CD4-positive, alpha-beta T cell treated with Interleukin-17A for 1 hour (primary cell): ENCODE data around the gene VGLL4.
"Not testable (repeated sequence)": the region's sequence is repeated elsewhere in the genome, so short reads cannot be mapped to it uniquely, and the experiment has no call there.

Experiments used
- DNase-seq: peaks from one replicate; pipeline ENCODE4 v3.0.0-alpha.2; 2020

Gene VGLL4, protein sequence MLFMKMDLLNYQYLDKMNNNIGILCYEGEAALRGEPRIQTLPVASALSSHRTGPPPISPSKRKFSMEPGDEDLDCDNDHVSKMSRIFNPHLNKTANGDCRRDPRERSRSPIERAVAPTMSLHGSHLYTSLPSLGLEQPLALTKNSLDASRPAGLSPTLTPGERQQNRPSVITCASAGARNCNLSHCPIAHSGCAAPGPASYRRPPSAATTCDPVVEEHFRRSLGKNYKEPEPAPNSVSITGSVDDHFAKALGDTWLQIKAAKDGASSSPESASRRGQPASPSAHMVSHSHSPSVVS

DNA sequence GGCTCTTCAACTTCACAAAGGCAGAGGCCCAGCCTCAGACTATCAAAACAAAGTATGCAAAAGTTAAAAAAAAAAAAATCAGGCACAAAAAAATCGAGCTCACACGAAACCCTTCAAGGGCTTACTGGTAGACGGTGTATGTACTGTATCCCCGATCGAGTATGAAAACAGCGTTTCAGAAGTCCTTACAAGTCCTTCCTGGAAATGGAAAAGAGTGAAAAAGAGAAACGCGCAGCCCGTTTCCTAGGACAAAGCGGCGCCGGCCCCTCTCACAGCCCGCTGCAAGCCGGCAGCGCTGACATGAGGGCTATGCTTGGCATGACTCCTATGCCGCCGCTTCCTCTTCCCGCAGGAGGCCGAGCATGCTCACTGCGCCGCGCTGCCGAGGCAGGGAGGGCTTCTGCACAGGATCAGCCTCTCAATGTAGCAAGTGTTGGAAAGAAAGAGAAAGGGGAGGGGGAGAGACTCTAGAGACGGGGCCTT lies at the start of gene VGLL4:
TSS of gene VGLL4 (minus strand) at position 311 of the 483 bp plus-strand sequence. CDS start 397 bp downstream, outside the sequence.
- peak; percentile 52 for DNase-seq

DNA sequence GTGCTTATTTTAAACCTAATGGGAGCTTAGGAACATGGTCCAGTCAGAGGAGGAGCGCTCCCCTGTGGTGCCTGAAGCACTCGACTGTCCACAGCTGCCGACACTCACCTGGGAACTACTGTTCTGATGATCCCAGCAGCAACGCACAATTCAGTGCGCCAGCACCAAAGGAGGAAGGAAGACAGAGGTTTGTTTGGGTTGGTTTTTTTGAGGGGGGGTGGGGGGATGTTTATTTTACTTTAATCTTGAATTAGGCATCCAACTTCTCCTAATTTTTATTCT lies 48.8 kb upstream of the VGLL4 start:
- DNase-seq: no peak

DNA sequence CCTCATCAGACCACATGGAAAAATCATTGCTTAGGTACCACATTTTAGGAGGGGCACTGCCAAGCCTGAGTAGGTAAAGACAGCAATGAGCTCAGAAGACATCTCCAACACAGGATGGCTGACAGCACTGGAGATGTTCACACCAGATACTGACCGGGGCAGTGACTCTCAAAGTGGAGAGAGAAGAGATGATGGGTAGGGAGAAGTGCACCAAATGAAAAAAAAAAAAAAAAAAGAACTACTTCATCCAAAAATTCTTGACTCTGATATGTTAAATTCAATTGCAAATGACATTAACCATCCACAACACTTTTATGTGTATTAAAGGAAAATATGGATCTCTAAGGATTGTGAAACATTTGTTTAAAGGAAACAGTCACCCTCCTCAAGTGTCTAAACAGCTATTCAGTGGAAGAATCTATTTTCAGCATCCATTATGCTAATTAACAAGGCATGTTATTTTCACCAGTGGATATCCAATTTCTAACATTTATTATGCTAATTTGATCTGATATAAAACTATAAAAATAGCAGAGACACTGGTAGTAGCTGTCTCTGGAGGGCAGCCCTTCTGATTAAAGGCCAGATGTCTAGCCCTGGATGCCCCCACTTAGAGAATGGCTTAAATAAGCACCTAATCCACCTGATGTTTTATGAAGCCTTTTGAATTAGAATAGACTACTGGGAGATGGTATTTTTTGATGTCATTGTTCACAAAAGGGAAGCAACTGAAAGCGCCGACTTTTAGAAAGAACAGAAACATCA lies 48.2 kb upstream of the VGLL4 start:
- no peak for DNase-seq

DNA sequence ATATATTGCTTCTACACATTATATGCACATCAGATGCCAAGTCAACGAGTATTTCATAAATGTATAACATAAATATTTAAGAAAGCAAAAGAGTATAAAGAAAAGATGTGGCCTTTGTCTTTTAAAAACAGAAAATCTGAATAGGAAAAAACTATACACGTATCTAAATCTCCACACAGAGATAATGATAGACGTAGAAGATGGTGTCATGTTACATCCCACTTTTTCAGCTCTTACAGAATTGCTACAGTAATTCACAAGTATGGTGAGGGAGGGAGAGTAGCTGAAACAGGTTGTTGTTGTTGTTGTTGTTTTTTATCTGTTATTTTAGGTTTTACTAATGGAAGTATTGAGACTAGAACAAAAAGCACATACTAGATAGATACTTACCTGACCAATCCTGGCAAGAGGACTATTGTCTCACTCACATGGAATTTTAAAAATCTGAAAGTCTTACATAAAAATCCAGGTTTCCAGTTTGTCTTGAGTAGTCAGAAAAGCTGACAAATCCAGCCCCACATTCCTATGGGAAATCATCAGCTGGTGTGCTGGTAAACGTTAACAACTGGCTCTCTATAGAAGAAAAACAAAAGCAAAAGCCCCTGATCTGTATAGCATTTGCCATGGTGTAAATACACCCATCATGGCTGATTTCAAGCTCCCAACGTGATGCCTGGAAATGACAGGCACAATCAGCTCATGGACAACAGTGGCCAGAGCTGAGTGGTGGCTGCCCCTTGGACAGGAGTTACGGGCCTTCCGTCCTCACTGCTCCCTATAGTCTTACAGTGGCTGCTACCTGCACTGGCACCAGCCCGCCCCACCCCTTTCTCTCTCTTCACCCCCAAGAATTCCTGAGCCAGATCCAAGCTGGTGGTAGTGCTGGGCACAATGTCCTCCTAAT lies 47.4 kb upstream of the VGLL4 start:
- DNase-seq: no peak

DNA sequence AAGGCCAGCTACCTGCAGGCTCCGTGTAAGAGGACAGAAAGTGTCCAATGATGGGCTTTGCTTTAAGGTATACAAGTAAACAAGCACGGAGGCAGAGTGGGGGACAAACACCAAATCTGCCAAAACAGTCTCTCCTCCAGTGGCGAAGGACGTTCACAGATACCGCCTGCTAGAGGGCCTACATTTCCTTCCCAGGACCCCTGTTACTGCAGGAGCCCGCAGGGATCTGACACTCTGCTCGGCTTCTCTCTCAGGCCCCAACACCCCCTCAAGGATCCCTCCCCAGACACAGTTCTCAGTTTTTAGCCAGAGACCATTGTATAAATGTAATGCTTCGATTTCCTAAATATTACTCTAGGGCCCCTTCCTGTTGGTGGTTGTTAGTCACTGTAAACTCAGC lies 46.0 kb upstream of the VGLL4 start:
- DNase-seq: no peak

DNA sequence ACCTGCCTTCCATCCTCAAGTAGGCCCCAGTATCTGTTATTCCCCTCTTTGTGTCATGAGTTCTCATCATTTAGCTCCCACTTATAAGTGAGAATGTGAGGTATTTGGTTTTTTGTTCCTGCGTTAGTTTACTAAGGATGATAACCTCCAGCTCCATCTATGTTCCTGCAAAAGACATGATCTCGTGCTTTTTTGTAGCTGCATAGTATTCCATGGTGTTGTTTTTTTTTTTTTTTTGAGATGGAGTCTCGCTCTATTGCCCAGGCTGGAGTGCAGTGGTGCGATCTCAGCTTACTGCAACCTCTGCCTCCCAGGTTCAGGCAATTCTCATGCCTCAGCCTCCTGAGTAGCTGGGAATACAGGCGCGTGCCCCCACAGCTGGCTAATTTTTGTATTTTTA lies 41.3 kb upstream of the VGLL4 start:
- DNase-seq: not testable (repeated sequence)

DNA sequence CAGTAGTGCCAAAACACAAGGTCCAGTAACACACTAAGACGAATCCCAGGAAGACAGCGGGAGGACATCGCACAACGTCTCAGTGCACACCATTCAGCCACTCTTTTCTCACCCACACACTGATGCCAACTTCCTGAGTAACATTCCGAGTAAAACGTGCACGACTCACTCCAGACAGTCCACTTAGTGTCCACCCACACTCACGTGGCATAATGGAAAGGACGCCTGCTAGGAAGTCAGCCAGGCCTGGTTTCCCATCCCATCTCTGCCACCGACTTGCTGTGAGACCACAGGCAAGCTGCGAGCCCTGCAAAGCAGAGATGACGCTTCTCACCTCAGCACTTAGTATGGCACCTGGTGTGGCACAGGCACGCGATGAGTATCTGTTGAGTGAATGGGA lies 36.8 kb upstream of the VGLL4 start:
- no peak for DNase-seq

DNA sequence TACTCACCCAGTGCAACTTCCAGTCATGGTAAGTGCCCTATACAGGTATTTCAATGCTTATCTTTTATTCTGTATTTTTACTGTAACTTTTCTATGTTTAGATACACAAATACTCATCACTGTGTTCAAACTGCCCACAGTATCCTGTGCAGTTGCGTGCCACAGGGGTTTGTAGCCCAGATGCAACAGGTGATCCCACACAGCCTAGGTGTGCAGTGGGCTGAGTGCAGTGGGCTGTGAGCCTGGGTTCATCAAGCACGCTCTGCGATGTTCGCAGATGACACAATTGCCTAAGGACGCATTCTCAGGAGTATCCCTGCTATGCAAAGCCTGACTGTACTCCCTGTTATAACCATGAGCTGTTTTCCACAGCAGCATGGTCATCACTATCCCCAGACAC lies 36.2 kb upstream of the VGLL4 start:
- DNase-seq: no peak

DNA sequence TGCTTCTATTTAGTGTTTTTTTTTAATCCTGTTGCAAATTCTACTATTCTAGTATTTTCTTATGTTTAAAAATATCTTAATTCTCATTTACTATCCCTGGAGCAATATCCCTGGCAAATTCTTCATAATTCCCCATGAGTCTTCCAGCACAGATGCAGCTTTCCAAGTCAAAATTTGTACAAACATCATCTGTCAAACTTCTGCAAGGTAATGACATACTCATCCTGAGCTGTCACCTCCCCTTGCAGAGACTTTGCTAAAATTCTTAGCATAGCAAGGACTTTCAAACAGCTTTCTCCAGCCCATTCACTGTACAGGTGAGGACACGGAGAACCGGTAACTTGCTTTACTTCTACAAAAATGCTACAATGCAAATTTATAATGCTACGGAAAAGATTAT lies 28.6 kb upstream of the VGLL4 start:
- DNase-seq: no peak

DNA sequence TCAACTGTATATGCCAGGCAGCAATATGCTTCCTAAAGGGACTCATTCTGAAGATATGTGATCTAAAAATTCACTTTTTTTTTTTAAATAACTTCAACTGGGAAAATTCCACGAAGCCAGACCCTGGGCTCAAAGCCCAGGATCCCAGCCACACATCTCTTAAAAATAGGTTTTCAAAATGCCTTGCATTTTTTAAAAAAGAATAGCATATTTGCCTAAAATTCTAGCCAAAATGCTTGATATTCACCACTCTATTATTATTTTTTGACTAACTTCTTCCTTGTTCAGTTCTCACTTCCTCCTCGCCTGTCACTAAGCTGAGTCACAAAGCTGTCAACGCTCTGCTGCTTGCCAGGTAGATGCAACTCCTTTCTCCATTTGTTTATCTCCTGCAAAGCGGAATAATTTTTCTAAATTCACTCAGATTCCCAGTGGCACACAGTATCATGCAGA lies 28.0 kb upstream of the VGLL4 start:
- no peak for DNase-seq

DNA sequence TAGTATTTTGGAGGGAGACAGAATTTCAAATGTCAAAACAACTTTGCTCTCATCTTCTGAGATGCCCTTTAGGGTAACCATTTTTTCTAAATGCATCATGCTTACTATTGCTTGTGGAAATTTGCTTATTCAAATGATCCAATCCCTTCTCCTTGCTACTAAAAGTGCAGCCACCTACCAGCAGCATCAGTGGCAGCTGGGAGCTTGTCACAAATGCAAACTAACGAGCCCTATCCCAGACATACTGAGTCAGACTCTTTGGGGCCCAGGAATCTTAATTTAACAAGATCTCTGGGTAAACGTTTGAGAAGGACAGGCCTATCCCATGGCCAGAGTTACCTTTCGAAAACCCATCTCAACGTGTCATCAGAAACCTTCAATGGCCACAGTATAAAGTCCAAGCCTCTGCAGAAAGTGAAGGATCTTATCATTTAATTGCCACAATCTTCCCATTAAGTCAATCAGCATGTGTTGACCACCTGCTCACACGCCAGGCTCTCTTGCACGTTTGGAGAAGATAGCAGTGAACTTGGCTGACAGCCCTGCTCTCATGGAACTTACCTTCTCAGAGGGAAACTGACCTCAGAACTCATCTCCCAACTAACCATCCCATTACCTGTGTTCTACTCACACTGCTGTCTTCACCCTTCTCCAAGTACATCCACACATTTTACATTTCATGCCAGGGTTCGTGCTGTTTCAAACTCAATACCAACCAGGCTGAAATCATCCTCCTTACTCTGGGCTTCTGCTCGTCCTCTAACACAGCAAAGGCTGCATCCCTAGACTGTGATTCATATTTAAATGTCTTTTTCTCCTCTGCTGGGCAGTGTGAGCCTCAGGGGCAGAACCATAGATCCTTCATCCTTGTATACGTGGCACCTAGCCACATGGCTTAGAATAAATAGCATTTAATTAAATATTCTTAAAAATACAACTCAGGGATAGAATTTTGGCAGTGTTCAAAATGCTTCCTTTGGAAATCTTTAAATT lies 24.8 kb upstream of the VGLL4 start:
- no peak for DNase-seq

DNA sequence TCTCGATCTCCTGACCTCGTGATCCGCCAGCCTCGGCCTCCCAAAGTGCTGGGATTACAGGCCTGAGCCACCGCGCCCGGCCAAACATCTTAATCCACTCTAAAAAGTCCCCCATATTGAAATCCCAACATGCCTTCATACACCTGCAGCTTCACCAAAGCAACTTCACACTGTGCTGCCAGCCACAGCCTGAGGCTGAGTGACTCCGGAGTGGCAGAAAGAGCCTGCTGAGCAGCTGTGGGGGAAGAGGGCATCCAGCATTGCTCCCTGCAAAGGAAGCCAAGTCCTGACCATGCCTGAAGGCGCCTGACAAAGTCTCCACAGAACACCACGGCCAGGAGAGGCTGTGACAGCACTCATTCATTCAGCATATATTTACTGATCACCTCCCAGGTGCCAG lies 21.6 kb upstream of the VGLL4 start:
- DNase-seq: no peak

DNA sequence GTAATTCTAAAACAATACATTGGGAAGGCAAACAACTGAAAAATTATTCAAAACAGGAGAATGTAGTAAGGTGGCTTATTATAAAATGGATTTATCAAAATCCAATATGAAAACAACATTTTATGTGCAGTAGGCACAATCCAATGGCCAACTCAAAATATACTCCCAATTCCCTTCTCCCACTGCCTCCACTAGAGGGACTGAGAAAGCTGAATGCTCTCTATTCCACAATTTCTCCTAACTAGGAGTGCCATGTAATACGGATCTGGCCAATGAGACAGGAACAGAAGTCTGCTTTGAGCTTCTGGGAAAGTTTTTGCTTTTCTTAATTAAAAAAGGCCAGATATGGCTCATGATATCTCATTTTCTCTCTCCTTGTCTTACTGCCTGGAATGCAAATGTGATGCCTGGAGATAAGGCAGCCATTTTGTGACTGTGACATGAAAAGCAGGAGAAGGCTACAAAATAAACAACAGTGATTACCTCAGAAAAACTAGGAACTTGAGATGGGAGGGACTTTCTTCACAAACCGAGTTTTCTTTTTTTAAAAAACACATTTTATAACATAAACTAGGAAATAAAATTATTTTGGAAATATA lies 18.8 kb upstream of the VGLL4 start:
- no peak for DNase-seq

DNA sequence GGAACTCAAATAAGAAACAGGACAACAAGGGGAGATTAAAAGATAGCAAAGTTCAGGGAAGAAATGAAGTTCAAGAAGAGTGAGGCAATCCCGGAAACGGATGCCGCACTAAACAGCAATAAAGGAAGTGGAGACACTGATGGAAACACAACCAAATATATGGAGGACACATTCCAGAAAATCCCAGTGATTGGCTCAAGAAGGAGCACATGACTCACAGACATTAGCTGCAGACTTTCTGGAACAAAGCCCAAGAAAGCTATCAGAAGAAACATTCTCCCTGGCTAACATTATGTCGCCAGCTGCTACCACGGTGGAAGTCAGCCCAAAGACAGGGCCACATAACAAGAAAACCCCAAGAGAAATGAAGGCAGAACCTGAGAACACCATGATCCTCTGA lies 18.1 kb upstream of the VGLL4 start:
- DNase-seq: no peak

DNA sequence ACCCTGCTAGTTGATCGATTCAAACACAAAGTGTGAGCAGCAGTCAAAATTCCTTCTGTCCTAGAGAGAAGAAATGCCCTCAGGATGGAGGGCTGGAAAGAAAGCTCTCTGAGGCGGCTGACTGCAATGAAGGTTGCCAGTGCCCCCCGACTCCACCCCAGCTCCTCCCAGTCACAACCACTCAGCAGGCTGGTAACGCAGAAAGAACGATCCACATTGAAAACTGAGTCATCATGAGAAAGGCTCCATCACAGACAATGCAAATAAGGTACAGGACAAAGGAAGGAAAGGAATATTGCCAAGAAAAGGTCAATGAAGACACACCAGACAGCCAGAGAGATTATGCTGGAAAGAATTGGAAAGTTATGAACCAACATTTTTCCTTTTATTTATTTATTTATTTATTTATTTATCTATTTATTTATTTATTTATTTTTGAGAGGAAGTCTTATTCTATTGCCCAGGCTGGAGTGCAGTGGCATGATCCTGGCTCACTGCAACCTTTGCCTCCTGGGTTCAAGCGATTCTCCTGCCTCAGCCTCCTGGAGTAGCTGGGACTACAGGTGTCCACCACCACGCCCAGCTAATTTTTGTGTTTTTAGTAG lies 17.4 kb upstream of the VGLL4 start:
- DNase-seq: no peak

DNA sequence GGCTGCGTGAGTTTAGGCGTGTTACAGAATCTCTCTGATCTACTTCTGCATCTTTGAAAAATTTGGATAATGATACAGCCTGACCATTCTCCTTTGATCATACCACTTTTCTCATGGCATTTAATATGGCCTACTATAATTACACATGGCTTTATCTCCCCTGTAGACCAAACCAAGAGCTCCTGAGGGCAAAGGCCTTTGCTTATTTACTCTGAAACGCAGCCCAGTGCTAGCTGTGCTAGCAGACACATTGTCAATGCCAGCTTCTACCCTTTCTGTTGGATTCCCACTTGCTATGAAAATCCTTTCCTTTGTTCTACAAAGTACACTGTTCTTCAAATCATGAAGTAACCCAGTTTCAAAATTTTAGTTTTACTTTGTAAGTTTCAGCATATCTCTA lies 16.5 kb upstream of the VGLL4 start:
- DNase-seq: no peak

DNA sequence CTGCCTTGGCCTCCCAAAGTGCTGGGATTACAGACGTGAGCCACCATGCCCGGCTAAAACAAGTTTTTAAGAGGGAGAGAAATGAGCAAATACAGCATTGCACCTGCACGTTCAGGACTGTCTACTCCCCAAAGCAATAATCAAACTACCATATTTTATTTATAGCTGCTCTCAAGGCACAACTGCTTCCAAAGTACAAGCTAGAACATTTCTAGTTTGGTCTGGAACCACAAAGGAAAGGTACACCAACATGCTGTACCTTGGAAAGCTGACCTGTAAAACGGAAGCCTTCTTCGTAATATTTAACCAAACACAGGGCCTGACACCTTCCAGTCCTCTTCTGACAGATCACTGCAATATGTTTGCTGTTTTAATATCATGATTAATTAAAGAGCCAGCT lies 14.5 kb upstream of the VGLL4 start:
- DNase-seq: no peak

DNA sequence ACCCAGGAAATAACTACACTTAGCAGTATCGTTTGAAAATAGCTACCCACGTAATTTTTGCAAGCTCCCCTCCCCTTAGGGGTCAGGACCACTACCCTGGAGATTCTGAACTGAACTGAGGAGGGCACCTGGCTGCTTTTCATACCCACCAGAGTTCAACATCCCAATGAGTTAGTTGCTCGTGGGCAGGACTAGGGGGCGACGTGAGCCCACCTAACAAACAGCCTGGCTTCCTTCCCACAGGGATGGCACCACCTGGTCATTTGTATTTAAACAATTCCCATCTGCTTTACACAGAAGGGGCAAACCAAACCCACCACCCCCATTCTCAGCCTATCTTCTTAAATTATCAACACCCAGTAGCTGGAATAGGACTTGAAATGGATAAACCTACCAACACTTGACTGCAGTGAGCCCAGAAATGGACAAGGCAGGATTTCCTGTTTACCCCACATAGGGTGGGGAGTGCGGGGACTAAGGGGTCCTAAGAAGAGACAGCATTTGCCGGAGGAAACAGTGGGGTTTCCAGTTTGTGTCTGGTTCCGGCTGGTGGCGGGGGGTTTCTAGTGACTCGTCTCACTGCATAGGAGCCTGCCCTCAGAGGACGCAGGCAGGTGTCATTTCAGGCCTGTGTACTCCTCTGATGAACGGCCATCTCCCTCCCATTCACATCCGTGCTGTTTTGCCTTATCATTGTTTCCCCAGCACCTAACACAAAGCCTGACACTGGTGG lies 11.6 kb upstream of the VGLL4 start:
- no peak for DNase-seq

DNA sequence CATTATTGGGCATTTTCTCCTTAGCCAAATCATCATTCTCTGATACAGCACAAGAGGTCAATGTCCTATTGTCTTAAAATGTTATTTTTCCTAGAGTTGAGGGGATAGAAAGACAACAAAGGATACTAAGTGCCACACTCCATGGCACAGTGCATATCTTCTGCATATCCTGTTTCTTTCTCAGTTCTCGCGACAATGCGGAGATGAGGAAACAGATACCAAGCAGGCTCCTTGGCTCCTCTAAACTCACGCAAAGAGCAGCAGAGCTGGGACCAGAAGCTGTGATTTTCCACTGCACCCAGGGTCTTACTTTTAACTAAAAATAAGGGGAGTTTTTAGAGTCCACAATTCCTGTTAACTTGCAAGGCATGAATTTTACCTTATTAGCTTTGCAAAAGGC lies 10.5 kb upstream of the VGLL4 start:
- no peak for DNase-seq

DNA sequence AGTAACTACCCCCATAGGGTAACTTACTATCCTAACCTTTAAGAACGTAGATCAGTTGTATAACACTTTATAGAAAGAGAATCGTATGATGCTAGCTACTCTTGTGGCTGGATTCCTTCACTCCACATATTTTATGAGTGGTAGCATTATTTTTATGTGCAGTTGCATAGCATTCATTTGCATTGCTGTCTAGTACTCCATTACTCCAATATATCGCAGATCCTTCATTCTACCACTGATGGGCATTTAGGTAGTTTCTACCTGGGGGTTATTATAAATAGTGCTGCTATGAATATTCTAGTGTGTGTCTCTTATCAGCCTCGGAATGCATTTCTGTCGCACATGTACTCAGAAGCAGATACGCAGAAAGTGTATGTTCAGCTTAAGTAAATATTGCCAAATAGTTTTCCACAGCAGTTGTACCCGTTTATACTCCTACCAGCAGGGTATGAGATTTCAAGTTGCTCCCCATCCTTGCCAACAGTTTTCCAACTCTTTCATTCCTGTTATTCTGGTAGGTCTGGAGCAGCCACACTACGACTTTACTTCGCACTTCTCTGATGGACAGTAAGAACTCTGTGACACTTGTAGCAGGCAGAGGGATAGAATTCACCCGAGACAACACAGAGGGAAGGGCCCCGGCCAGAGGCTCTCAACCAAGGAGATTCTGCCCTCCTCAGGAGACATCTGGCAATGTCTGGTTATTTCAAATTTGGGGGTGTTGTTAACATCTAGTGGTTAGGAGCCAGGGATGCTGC lies 9.8 kb upstream of the VGLL4 start:
- DNase-seq: no peak
